Cardiac muscle cell (in vitro differentiated cells and primary cell): Measurements from ENCODE around the gene ZNF253. TPM values are rescaled to one million over a fixed set of nuclear protein-coding genes. Genes with fewer than 3 reads are reported as not detected.
A peak's percentile ranks its signal among the peaks of the same experiment; 100 is the strongest.
"Not testable (repeated sequence)": the region's sequence is repeated elsewhere in the genome, so short reads cannot be mapped to it uniquely, and the experiment has no call there.

Source experiments
- DNase-seq, 2 donors: peaks; one replicate each; pipeline versions ENCODE4 v3.0.0 to v3.0.0-alpha.2; 2010 to 2017; ENCODE audit warnings: low read depth in 1 of 2, low spot score in 1 of 2
- H3K27ac ChIP-seq: fragments of 200-600 bp; sonication (generic); 2 replicates; pipeline ENCODE4 v1.5.1; 2016
- H3K27me3 ChIP-seq: fragments of 200-600 bp; sonication (generic); 2 replicates; pipeline ENCODE4 v1.6.0; 2016; ENCODE audit warnings: control low read depth
- H3K36me3 ChIP-seq: fragments of 200-600 bp; sonication (generic); 2 replicates; pipeline ENCODE4 v1.5.1; 2016; ENCODE audit warnings: control low read depth
- H3K4me1 ChIP-seq: fragments of 200-600 bp; sonication (generic); 2 replicates; pipeline ENCODE4 v1.8.1; 2017; ENCODE audit warnings: low read depth, mild to moderate bottlenecking, mixed run types
- H3K4me3 ChIP-seq: fragments of 200-600 bp; sonication (generic); 2 replicates; pipeline ENCODE4 v1.5.1; 2016; ENCODE audit warnings: mild to moderate bottlenecking
- H3K9me3 ChIP-seq: fragments of 200-600 bp; sonication (generic); 2 replicates; pipeline ENCODE4 v1.5.1; 2017; ENCODE audit warnings: low read depth, mild to moderate bottlenecking, control low read depth
- polyA plus RNA-seq: library from polyadenylated mRNA; unstranded; fragments of >200 nt; fragmentation: Nextera tagmentation; extraction: Ambion mirVana; gene quantifications from 2 replicates; pipeline ENCODE4 v1.2.1, GENCODE V29; 2016
- total RNA-seq: library from RNA; depleted of rRNA; stranded (reverse); fragments of >200 nt; gene quantifications from 2 replicates; pipeline ENCODE4 v1.2.3, GENCODE V29; 2016
- TF ChIP-seq, protein P1 (sequence below): IDR thresholded peaks from 2 replicates; pipeline ENCODE4 v1.5.1; 2012; ENCODE audit warnings: low read depth, mild to moderate bottlenecking, low read length

Gene ZNF253
- total and polyA plus RNA-seq, 2 experiments from 2014 or later: 19.2 to 24.8 TPM

DNA sequence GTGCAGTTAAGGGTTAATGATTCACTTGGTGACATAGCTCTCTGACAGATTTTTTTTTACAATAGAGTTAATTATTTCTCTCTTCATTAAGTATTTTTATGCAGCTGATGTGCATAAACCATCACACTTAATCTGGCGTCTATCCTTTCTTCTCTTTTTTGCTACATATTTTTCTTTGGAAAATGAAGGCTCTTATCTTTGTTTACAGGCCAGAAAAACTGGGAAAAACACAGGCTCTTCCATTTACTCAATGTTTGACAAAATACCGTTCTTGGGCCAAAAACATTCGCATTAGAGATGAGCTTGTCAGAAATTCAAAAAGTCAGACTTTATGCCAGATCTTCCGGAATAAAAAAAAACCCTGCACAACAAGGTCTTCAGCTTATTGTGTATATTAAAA lies 12.0 kb downstream of the ZNF253 start:
- H3K9me3 ChIP-seq: no peaks in the 10 kb centered on the region
- H3K4me1 ChIP-seq: no peaks in the 10 kb centered on the region
- DNase-seq: no peak
- TF ChIP-seq, protein P1, sequence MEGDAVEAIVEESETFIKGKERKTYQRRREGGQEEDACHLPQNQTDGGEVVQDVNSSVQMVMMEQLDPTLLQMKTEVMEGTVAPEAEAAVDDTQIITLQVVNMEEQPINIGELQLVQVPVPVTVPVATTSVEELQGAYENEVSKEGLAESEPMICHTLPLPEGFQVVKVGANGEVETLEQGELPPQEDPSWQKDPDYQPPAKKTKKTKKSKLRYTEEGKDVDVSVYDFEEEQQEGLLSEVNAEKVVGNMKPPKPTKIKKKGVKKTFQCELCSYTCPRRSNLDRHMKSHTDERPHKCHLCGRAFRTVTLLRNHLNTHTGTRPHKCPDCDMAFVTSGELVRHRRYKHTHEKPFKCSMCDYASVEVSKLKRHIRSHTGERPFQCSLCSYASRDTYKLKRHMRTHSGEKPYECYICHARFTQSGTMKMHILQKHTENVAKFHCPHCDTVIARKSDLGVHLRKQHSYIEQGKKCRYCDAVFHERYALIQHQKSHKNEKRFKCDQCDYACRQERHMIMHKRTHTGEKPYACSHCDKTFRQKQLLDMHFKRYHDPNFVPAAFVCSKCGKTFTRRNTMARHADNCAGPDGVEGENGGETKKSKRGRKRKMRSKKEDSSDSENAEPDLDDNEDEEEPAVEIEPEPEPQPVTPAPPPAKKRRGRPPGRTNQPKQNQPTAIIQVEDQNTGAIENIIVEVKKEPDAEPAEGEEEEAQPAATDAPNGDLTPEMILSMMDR: no peak
- no peak overlapping the region for H3K27ac ChIP-seq
- no peak overlapping the region for H3K4me3 ChIP-seq
- peaks cover 48% of the 10 kb centered on the region for H3K36me3 ChIP-seq
- no peaks in the 10 kb centered on the region for H3K27me3 ChIP-seq

DNA sequence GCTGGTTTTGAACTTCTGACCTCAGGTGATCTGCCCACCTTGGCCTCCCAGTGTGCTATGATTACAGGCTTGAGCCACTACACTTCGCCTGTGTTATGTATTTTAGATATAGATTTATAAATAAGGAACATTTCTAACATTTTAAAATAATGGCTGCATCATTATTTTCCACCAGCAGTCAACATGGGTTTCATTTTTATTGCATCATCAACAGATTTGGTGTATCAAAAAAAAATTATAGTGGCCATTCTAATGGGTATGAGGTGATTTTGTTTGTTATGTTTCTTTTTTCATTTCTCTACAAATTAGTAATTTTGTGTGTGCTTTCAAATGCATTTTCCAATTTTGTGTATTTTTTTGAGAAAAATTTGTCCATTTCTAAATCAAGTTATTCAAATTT lies 18.9 kb downstream of the ZNF253 start:
- Histone ChIP-seq H3K27ac (no peak overlapping the region), H3K36me3 (peaks cover 45% of the 10 kb centered on the region), H3K27me3 (no peaks in the 10 kb centered on the region), H3K9me3 (peaks cover 4% of the 10 kb centered on the region), H3K4me3 (no peak overlapping the region), H3K4me1 (no peaks in the 10 kb centered on the region)
- TF ChIP-seq, protein P1: no peak
- DNase-seq: no peak

DNA sequence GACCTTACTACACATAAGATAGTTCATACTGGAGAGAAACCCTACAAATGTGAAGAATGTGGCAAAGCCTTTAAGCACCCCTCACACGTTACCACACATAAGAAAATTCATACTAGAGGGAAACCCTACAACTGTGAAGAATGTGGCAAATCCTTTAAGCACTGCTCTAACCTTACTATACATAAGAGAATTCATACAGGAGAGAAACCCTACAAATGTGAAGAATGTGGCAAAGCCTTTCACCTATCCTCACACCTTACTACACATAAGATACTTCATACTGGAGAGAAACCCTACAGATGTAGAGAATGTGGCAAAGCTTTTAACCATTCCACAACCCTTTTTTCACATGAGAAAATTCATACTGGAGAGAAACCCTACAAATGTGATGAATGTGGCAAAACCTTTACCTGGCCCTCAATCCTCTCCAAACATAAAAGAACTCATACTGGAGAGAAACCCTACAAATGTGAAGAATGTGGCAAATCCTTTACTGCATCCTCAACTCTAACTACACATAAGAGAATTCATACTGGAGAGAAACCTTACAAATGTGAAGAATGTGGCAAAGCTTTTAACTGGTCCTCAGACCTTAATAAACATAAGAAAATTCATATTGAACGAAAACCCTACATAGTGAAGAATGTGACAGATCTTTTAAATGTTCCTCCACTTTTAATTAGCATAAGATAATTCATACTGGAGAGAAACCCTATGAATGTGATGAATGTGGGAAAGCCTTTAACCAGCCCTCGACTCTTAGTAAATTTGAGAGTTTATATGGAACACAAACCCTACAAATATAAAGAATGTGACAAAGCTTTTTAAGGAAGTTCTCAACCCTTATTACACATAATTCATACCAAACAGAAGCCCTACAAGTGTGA lies 26.6 kb downstream of the ZNF253 start:
- not testable (repeated sequence) for H3K4me1 ChIP-seq, DNase-seq, H3K27ac ChIP-seq, H3K27me3 ChIP-seq, H3K4me3 ChIP-seq
- Histone ChIP-seq H3K36me3 (peaks cover 24% of the 10 kb centered on the region), H3K9me3 (peaks cover 22% of the 10 kb centered on the region)

DNA sequence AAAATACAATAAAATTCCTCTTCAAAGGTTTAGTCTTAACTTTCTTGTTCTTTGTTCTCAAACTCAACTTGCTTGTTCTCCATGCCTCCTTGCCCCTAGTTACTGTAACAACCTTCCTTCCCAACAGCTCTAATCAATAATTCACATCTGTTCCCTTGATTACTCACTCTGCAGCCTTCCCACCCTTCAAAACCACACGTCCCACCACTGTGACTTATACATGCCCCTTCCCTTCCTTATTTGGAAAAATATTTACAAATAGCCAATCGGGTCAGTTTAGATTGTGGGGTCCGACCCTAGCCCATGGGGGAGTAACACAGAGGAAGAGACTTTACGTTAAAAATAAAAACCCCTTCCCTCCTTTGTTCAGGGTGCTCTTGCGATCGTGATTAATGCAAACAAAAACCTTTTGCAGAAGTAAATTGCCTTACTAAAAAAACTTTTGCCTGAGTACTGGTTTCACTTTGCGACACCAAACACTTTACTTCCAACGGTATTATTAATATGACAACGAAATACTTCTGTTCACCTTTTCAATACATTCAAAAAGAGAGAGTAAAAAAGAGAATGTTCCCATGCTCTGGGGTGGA lies 34.6 kb downstream of the ZNF253 start:
- H3K27me3 ChIP-seq: no peaks in the 10 kb centered on the region
- H3K36me3 ChIP-seq: peaks cover 5% of the 10 kb centered on the region
- peak; percentile 15 to 78 for DNase-seq
- peaks cover 9% of the 10 kb centered on the region for H3K4me1 ChIP-seq
- H3K9me3 ChIP-seq: no peaks in the 10 kb centered on the region
- peak overlapping the region; percentile 100 for H3K27ac ChIP-seq
- H3K4me3 ChIP-seq: peak overlapping the region; percentile 76
- TF ChIP-seq, protein P1: no peak

DNA sequence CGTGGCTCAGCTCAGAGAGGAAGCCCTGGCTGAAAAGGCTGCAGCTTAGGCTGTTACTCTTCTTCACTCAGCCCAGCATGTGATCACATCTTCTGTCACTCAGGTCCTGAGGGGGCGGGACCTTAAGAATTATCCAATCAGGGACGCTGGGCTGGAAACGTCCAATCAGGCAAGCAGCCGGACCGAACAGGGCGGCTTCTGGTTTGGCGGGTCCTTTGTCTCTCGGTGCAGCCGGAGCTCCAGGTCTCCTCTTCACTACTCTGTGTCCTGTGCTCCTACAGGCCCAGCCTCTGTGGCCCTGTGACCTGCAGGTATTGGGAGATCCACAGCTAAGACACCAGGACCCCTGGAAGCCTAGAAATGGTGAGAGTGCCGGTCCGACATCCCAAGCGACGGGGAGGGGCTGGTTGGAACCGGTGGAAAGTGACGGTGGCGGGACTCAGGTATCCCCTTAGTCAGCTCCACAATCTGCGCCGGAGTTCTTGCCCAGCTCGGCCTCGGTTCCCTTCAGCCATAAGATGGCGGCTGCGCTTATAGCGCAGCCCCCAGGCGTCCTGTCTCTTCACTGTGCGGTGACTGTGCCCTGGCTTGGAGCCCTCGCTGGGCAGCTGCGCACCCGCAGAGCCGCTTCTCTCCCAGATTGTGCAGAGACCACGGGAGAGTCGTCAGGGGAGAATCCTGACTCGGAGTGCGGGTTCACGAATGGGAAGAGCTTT lies 35.2 kb downstream of the ZNF253 start, which contains the start of gene ZNF93:
ZNF93 (plus strand) TSS at position 218 of the 716 bp plus-strand sequence; CDS start at position 361, 143 bp downstream.
- Histone ChIP-seq H3K27ac (peak within 1 kb of the TSS; percentile 100), H3K36me3 (peaks cover 5% of the 10 kb centered on the region), H3K9me3 (no peaks in the 10 kb centered on the region), H3K4me3 (peak within 1 kb of the TSS; percentile 76), H3K27me3 (no peaks in the 10 kb centered on the region), H3K4me1 (peaks cover 9% of the 10 kb centered on the region)
- DNase-seq: peak; percentile 97 to 98
- TF ChIP-seq, protein P1: no peak

DNA sequence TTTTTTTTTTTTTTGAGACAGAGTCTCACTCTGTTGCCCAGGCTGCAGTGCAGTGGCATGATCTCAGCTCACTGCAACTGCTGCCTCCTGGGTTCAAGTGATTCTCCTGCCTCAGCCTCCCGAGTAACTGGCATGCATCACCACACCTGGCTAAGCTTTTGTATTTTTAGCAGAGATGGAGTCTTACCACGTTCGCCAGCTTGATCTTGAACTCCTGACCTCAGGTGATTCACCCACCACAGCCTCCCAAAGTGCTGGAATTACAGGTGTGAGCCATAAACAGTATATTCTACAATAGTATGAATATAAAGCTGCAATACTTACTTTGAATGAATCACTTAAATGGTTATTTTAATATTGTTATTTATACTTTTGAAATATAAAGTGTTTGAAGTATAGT lies 41.9 kb downstream of the ZNF253 start:
- not testable (repeated sequence) for H3K4me3 ChIP-seq, H3K27me3 ChIP-seq, H3K36me3 ChIP-seq, H3K27ac ChIP-seq, DNase-seq, H3K9me3 ChIP-seq
- H3K4me1 ChIP-seq: peaks cover 16% of the 10 kb centered on the region
